ENCODE measurements around the gene PHOX2A.

PHOX2A gene

GRCh38 chr11:72247584-72247983, 3.6 kb upstream of the PHOX2A start:
- no peak for DNase-seq

DNA sequence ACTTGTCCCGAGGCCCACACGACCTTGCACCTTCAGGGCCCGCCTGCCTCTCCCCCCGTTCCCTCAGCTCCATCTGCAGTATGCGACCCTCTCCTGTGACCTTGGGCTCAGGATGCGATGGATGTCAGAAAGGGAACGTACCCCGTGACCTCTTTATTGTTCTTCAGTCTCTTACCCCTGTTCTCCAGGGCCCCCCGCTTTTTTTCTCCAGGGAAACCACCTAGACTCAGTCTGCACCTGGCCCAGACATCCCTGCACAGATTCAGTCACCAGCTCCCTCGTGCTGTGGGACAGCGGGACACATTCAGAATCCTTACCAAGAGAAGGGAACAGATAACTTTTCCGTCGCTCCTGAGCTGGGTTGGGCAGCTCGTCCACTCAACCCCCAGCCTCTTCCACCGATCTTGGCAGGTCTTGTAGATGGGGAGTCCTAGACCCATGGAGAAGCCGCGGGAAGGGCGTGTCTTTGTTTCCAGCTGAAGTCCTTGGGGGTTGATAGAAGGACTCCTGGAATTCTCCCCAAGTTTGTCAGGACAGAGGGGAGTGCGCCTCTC, 1.4 kb upstream of the PHOX2A start:
- DNase-seq: no peak

DNA sequence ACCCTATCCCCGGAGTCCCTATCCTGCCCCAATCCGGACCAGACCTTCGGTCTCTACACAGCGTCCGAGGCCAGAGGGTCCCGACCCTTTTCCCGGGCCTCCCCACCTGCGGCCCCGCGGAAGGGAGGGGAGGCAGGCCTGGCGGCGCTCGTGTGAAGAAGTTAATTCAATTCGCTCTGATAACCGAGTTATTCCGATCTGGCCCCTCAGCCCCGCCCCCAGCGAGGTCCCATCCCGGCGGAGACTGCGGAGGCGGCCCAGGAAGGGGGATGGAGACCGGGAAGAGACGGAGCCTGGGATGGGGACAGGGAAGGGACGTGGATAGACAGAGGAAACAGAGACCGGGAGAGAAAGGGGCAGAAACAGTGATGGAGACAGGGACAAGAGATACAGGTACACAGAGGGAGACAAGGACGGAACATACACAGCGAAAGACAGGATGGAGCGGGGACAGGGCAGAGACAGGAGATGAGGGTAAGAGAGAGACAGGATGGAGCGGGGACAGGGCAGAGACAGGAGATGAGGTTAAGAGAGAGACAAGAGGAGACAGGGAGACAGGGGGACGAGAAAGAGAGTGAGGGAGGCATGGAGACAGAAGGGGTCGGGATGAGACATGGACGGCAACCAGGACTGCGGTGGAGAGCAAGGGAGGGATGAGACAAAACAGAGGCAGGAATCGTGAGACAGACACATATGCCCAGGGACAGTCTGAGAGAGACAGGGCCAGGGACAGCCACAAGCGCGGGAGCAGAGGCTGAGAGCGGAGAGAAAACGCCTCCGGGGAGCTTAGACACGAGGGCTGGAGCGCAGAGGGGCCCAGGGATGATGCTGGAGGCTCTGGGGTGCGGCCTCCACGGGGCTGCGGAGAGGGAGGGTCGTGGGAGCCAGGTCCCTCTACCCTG, 636 bp upstream of the PHOX2A start:
- no peak for DNase-seq

DNA sequence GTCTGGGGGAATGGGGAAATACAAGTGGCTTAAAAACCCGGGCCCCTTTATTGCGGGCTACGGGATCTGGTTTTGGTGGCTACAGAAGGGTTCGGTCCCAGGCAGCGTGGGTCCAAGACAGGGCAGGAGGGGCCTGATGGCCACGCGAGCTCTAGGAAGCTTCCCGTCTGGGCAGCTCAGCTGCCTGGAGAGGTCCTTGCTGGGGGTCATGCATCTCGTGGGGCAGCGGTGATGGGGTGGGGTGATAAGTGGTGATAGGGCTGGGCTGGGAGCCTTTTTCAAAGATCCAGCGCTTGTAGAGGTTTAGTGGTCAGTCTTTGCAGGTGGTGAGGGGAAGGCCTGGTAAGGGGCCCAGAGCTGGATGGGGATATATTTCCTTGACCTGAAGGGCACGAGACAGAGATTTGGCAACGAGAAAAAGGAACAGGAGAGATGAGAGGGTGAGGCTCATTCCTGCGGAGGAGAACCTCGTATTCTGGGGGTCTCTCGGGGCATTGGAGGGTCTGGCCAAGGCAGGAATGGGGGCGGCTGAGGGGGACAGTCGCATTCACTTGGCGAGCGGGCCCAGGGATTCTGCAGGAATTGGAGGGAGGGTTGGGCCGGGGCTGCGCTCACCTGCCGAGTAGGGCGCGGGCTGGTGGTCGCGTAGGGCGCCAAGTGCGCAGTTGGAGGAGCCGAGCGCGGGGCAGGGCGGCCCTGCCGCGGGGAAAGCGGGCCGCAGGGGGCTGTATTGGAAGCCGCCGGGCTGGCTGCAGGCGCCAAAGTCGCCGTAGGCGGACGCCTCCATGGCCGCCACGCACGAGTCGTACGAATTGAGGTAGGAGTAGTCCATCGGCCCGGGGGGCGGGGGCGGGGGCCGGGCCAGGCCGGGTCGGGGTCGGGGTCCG, 560 bp downstream of the PHOX2A start:
- no peak for DNase-seq

DNA sequence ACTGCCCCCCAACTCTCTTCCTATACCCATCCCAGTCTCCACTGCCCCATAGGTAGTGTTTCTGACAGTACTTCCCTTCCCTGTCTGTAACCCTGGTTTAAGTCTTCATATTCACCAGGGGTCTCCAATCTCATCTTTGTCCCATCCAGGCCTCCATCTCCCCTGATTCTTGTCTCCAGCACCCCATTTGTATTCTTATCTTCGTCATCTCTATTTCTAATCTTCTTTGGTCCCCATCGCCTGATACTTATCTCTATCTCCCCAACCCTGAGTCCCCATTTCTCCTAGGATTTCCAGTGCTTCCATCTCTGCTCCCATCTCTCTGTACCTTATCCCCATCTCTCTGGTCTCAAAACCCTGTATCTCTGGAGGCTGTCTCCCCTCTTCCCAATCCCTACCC, 1.8 kb downstream of the PHOX2A start:
- no peak for DNase-seq

DNA sequence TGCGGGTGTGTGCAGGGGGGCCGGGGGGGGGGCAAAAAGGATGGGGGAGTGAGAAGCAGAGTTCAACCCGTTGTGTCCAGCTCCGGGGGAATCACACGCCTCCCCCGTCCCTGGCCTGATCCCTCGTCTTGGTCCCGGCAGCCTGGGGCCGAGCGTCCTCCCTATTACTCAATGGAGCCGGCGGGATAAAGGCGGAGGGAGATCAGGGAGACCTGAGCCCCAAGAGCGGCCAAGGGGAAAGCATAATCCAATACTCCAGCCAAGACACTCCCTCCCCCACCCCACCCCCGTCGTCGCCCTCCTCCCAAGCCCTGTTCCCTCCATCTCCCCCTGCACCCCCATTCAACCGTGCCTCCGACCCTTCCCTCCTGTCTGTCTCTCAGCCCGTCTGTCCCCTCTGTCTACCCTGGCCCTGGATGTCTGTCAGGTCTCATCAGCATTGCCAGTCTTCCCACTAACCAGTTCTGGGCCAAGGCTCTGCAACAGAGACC, 2.6 kb downstream of the PHOX2A start:
- no peak for DNase-seq

GRCh38 chr11:72240461-72241290, 3.3 kb downstream of the PHOX2A start:
- no peak for DNase-seq

GRCh38 chr11:72239849-72240460, 4.0 kb downstream of the PHOX2A start:
- no peak for DNase-seq

DNA sequence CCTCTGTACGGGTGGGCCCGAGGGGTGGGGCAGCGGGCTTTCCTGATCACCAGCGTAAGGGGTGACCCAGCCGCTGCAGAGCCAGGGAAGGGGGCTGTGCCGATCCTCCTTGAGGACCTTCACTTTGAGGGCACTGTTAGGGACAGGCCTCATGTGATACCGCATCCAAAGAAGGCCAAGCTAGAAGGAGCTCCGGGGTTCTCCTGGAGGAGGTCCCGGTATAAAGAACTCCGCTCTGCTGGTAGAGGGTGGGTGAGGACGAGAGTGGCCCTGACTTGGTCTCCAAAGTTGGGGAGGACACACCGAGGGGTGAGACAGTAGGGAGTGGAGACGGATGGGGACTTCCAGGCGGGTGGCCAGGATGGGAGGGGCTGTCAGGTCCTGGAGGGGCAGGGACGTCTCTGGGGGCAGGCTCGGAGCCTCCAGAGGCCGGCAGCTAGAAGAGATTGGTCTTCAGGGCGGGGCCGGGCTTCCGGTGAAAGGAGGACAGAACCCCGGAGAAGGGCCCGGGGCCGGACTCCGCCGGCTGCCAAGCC, 4.6 kb downstream of the PHOX2A start:
- DNase-seq: peak; percentile 17

DNA sequence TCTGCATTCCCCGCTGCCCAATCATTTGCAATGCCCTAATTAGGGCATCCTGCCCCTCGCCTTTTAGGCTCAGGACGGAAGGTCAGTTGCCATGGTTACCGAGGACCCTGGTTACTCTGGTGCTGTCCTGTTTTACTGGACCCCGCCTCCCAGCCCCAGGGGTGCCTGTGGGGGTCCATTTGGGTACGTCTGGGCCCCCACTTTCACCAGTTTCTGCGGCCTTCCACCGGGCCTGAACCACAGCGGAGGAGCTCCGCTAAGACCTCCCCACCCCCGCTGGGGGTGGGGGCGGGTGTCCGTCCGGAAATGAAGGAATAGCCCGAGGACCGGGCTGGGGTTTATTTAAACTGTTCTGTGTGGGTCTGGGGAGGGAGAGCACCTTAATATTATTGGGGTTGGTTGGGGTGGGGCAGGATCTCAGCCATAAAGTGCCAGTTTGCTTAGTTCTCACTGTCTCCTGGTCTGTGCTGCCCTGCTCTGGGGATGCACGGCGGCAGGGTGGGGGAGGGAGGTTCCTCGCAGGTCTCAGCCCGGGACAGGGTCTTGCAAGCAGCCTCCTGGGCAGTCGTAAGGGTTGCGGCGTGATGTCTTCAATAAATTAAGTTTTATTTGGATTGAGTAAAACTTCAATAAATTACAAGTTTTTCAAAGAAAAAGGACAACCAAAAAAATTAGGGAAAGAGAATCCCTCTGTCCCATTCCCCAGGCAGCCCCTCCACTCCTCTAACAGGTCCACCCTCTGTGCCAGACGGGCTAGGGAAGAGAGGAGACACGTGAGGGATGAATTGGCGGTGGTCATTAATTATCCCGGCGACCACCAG, 5.3 kb downstream of the PHOX2A start:
- DNase-seq: no peak

- no peak for DNase-seq
Measured at GRCh38 chr11:72238040-72238450, 5.9 kb downstream of the PHOX2A start.

GRCh38 chr11:72237112-72237931, 6.7 kb downstream of the PHOX2A start:
- no peak for DNase-seq

DNA sequence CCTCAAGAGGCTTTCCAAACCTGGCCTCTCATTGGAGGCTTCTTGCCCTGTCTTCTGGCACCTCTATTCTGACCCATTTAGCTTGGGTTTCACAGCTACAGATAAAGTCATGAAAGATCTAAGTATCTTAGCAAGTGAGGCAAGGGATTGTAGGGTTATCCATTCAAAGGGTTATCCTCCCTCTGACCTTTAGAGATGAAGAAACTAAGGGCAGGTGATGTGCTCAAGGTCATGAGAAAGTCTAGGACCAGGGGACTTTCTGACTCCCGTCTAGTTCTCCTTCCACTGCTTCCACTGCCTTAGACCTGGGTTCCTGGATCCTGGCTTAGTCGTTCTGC, 7.2 kb downstream of the PHOX2A start:
- DNase-seq: no peak

DNA sequence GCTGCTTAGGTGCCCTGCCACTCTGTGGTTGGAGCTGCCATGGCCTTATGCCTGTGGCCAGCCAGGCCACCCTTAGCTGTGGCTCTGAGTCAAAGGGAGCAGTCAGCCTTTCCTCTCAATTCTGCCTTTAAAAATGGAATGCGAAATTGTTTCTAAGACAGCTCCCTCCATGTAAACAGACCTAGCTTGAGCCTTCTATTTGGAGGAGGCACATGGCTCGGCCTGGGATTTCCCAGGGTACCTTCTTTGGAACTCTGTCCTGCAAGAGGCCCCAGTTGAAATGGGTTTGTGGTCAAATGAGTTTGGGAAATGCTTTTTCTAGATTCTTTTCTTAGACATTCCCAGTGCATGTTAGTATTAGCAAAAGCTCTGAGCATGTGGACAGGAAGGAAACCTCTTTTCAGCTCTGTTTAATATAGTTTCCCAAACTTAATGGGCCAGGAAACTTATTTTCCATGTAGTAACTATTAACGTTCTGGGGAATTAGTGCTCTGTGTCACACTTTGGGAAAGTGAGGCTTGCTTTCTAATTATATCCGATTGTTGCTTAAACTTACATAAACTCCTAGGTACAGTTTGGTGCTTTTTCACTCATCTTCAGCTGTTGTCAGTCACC, 7.8 kb downstream of the PHOX2A start:
- no peak for DNase-seq

- no peak for DNase-seq
Measured at GRCh38 chr11:72235351-72236057, 8.5 kb downstream of the PHOX2A start.

DNA sequence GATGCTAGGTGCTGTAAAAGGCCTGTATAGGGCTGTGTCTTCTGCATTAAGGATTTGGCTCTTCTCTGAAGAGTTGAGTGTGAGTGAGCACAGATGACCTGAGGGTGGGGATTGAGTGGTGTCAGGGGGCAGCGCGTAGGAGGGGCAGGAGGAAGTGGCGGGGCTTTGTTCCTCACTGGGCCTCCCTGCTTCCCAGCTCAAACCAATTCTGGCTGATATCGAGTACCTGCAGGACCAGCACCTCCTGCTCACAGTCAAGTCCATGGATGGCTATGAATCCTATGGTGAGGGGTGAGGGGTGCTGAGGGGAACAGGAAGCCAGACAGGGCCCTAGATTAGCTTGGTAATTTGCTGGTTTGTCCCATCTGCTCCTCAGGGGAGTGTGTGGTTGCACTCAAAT, 9.1 kb downstream of the PHOX2A start:
- DNase-seq: no peak

- DNase-seq: no peak
Measured at GRCh38 chr11:72234514-72234830, 9.5 kb downstream of the PHOX2A start.

DNA sequence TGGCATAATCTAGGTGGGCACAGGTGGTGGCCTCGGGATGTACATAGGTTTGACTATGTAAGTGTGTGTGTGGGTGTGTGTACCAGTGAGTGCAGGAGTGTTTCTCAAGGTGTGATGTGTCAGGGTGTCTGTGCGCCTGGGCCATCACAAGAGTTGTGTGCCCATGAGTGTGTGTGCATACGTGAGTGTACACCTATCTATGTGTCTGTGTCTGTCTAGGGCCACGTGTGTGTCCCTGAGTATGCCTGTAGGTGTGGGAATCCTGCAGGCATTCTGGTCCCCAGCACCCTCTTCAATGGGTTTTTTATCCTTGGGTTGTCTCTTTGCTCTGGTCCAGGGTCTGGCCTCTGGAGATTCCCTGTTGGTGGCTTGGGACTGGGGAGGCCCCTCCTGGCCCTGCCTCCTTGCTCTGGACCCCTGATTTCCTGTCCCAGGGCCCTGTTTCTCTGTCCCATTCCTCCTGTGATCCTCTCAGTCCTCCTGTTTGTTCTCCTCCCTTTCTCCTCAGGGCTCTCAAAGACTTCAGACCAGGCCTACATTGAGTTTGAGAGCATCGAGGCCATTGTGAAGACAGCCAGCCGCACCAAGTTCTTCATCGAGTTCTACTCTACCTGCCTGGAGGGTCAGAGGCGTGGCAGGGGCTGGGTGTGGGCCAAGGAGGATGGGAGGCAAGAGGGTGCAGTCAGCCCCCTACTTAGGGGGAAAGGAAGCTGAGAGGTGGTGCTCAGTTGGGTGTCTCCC, 10.0 kb downstream of the PHOX2A start:
- DNase-seq: no peak

Measured in GF-D8 (cell line).